GM12878 (cell line): ENCODE results near the gene GRIK4. TPM values are rescaled to one million over a fixed set of nuclear protein-coding genes. Genes with fewer than 3 reads are reported as not detected.

Source experiments
- ATAC-seq: fragments of 200-7000 bp; cut with Tn5 transposase; 3 replicates; pipeline ENCODE4 v1.9.1; 2020; ENCODE audit warnings: mild to moderate bottlenecking, moderate library complexity
- BruUV-seq: library from RNA; stranded (reverse); fragments of 400-500 nt; replicated peaks from 2 replicates; lab custom pipeline; 2021; lab: Mats Ljungman, UMichigan
- CTCF ChIA-PET: fragments of 300-600 bp; sonication (Branson Sonifier 250); formaldehyde crosslinking; extraction: SDS; loops from one replicate; lab custom pipeline; 2021; ENCODE audit warnings: inconsistent platforms; lab: Yijun Ruan, JAX
- POLR2A ChIA-PET: fragments of 350-600 bp; formaldehyde crosslinking; extraction: SDS; loops from one replicate; lab custom pipeline; 2021; ENCODE audit warnings: inconsistent platforms; lab: Charles Lee
- RAD21 ChIA-PET: fragments of 300-600 bp; sonication (Branson Sonifier 250); formaldehyde crosslinking; loops from one replicate; lab custom pipeline; 2023; ENCODE audit warnings: antibody characterized with exemption; ENCODE audit not compliant: unreplicated experiment; lab: Charles Lee
- SMC1A ChIA-PET: fragments of 300-600 bp; sonication (Branson Sonifier 250); formaldehyde crosslinking; loops from one replicate; lab custom pipeline; 2023; ENCODE audit not compliant: unreplicated experiment, uncharacterized antibody; lab: Charles Lee
- DNase-seq: peaks from one replicate; pipeline ENCODE4 v3.0.0-alpha.2; 2011; ENCODE audit warnings: low read depth, low spot score
- FAIRE-seq: peaks from 3 replicates; lab custom pipeline; 2011; peaks lifted over from hg19 to GRCh38; lab: Jason Lieb, UNC
- H2AFZ ChIP-seq: 2 replicates; pipeline ENCODE4 v1.6.0; 2011; ENCODE audit warnings: low read depth, low read length, control low read depth; ENCODE audit not compliant: control insufficient read depth
- H3K27ac ChIP-seq: 2 replicates; pipeline ENCODE4 v1.5.1; 2011; ENCODE audit warnings: control low read depth; ENCODE audit not compliant: control insufficient read depth, insufficient read depth
- H3K27me3 ChIP-seq, 2 experiments: replicated peaks in 1 of 2; 2 replicates each; pipeline versions ENCODE4 v1.6.0 to v1.6.1; 2011; ENCODE audit warnings: low read length in 1 of 2; ENCODE audit not compliant: control insufficient read depth in 2 of 2, insufficient read depth in 2 of 2
- H3K36me3 ChIP-seq, 2 experiments: 2 replicates each; pipeline ENCODE4 v1.5.1; 2011; ENCODE audit warnings: low read length in 1 of 2; ENCODE audit not compliant: control insufficient read depth in 2 of 2, insufficient read depth in 2 of 2
- H3K4me1 ChIP-seq: 2 replicates; pipeline ENCODE4 v1.6.1; 2011; ENCODE audit warnings: mild to moderate bottlenecking, low read length, moderate library complexity, mixed read lengths; ENCODE audit not compliant: control insufficient read depth, insufficient read depth
- H3K4me2 ChIP-seq: 2 replicates; pipeline ENCODE4 v1.6.0; 2011; ENCODE audit warnings: control low read depth; ENCODE audit not compliant: control insufficient read depth, insufficient read depth
- H3K4me3 ChIP-seq: fragments of 200-600 bp; sonication (generic); 2 replicates; pipeline ENCODE4 v1.5.1; 2016
- H3K79me2 ChIP-seq: 2 replicates; pipeline ENCODE4 v1.6.0; 2011; ENCODE audit warnings: low read length; ENCODE audit not compliant: control insufficient read depth, insufficient read depth
- H3K9ac ChIP-seq: 2 replicates; pipeline ENCODE4 v1.8.0; 2011; ENCODE audit warnings: low read length, control low read depth, mixed read lengths; ENCODE audit not compliant: control insufficient read depth, insufficient read depth
- H3K9me3 ChIP-seq: replicated peaks from 3 replicates; pipeline ENCODE4 v1.5.1; 2011; ENCODE audit warnings: mild to moderate bottlenecking, low read length; ENCODE audit not compliant: control insufficient read depth, insufficient read depth
- H4K20me1 ChIP-seq: 2 replicates; pipeline ENCODE4 v1.6.0; 2011; ENCODE audit not compliant: control insufficient read depth, insufficient read depth
- ATF3 ChIP-seq: IDR thresholded peaks from 2 replicates; pipeline ENCODE4 v1.6.1; 2011; ENCODE audit warnings: low read depth, mild to moderate bottlenecking, low read length, moderate library complexity, borderline replicate concordance; ENCODE audit errors: extremely low read depth
- BACH1 ChIP-seq: fragments of 450-650 bp; IDR thresholded peaks from 2 replicates; pipeline ENCODE4 v1.6.1; 2017; ENCODE audit warnings: mild to moderate bottlenecking, borderline replicate concordance
- CHD1 ChIP-seq: IDR thresholded peaks from 2 replicates; pipeline ENCODE4 v1.6.1; 2012; ENCODE audit warnings: low read depth, low read length, improper control_type of control experiment
- CHD2 ChIP-seq: IDR thresholded peaks from 2 replicates; pipeline ENCODE4 v1.6.1; 2011; ENCODE audit warnings: low read depth, low read length, improper control_type of control experiment, borderline replicate concordance
- CHD4 ChIP-seq: fragments of 200-600 bp; sonication (generic); IDR thresholded peaks from 2 replicates; pipeline ENCODE4 v1.6.1; 2016; ENCODE audit warnings: mild to moderate bottlenecking
- EGR1 ChIP-seq, 2 experiments: IDR thresholded peaks; 1 replicate in 1 of 2; 2 replicates in 1 of 2; pipeline ENCODE4 v1.6.1; 2011 to 2012; ENCODE audit warnings: low read depth in 2 of 2, low read length in 2 of 2, borderline replicate concordance in 1 of 2, mild to moderate bottlenecking in 1 of 2, moderate library complexity in 1 of 2
- EP300 ChIP-seq, 2 experiments: fragments of 150-350 bp in 1 of 2; IDR thresholded peaks; 2 replicates each; pipeline ENCODE4 v1.6.1; 2011 to 2012; ENCODE audit warnings: low read depth in 2 of 2, low read length in 2 of 2, borderline replicate concordance in 1 of 2, improper control_type of control experiment in 1 of 2, inconsistent platforms in 1 of 2; ENCODE audit not compliant: control insufficient read depth in 1 of 2
- IRF4 ChIP-seq: IDR thresholded peaks from 2 replicates; pipeline ENCODE4 v1.6.1; 2011; ENCODE audit warnings: low read depth, low read length
- IRF5 ChIP-seq: fragments of 450-650 bp; IDR thresholded peaks from 2 replicates; pipeline ENCODE4 v1.6.1; 2017; ENCODE audit warnings: borderline replicate concordance
- MAX ChIP-seq: IDR thresholded peaks from 2 replicates; pipeline ENCODE4 v1.6.1; 2012; ENCODE audit warnings: low read depth, low read length, improper control_type of control experiment
- MYC ChIP-seq: IDR thresholded peaks from 2 replicates; pipeline ENCODE4 v1.6.1; 2011; ENCODE audit warnings: mild to moderate bottlenecking, low read length, moderate library complexity, inconsistent platforms; ENCODE audit not compliant: insufficient read depth, insufficient replicate concordance, insufficient read length, severe bottlenecking
- NFYA ChIP-seq: IDR thresholded peaks from 2 replicates; pipeline ENCODE4 v1.6.1; 2011; ENCODE audit warnings: low read depth, mild to moderate bottlenecking, low read length, improper control_type of control experiment, borderline replicate concordance
- NR2C2 ChIP-seq: IDR thresholded peaks from 2 replicates; pipeline ENCODE4 v1.6.1; 2011; ENCODE audit warnings: borderline replicate concordance, low read depth; ENCODE audit not compliant: control insufficient read depth, insufficient read length
- RELA ChIP-seq: fragments of 450-650 bp; IDR thresholded peaks from 2 replicates; pipeline ENCODE4 v1.8.0; 2014; ENCODE audit warnings: borderline replicate concordance; ENCODE audit not compliant: partially characterized antibody
- SIX5 ChIP-seq: IDR thresholded peaks from 2 replicates; pipeline ENCODE4 v1.6.1; 2011; ENCODE audit warnings: mild to moderate bottlenecking, low read depth, low read length, moderate library complexity; ENCODE audit not compliant: severe bottlenecking
- TAF1 ChIP-seq: IDR thresholded peaks from 2 replicates; pipeline ENCODE4 v1.6.1; 2011; ENCODE audit warnings: mild to moderate bottlenecking, low read depth, low read length, borderline replicate concordance
- YY1 ChIP-seq: IDR thresholded peaks from 2 replicates; pipeline ENCODE4 v1.6.1; 2011; ENCODE audit warnings: low read depth, mild to moderate bottlenecking, low read length
- in situ Hi-C: fragments of 300-500 bp; cut with MboI; formaldehyde crosslinking; loops from 9 replicates; pipeline ENCODE4 v1.14.3; 2018; ENCODE audit warnings: mixed read lengths
- intact Hi-C: fragments of 100-400 bp; cut with micrococcal nuclease; formaldehyde crosslinking; loops from one replicate; pipeline ENCODE4 v1.14.2; 2022; ENCODE audit not compliant: unreplicated experiment
- polyA plus RNA-seq, 11 experiments: library from polyadenylated mRNA; depleted of rRNA in 4 of 11; unstranded in 6 of 11; stranded (reverse) in 5 of 11; fragments of >200 nt; fragmentation: Nextera tagmentation in 4 of 11; fragmentation: Illumina TruSeq in 1 of 11; extraction: Ambion mirVana in 4 of 11; extraction: Trizol in 1 of 11; gene quantifications; 1 replicate in 1 of 11; 2 replicates in 10 of 11; pipeline versions ENCODE4 v1.2.1 to v1.2.3, GENCODE V29; 2011 to 2016; ENCODE audit warnings: inconsistent platforms in 2 of 11, missing spikeins in 2 of 11, low read depth in 1 of 11
- total RNA-seq, 4 experiments: library from RNA; depleted of rRNA in 3 of 4; stranded (reverse); fragments of >200 nt in 3 of 4; fragmentation: Illumina TruSeq in 1 of 4; extraction: Trizol in 1 of 4; gene quantifications; 2 replicates each; pipeline versions ENCODE4 v1.2.1 to v1.2.3, GENCODE V29; 2013 to 2021
- TF ChIP-seq, protein P1 (sequence below): fragments of 450-650 bp; IDR thresholded peaks from 2 replicates; pipeline ENCODE4 v1.6.1; 2017; ENCODE audit warnings: low read depth, mild to moderate bottlenecking, moderate library complexity

The GRIK4 gene
- total and polyA plus RNA-seq, 10 of the 15 experiments (the other 5 are each of a cell fraction or from before 2014, with no cell fraction given): 0.33 to 3.6 (median 0.72) TPM

DNA sequence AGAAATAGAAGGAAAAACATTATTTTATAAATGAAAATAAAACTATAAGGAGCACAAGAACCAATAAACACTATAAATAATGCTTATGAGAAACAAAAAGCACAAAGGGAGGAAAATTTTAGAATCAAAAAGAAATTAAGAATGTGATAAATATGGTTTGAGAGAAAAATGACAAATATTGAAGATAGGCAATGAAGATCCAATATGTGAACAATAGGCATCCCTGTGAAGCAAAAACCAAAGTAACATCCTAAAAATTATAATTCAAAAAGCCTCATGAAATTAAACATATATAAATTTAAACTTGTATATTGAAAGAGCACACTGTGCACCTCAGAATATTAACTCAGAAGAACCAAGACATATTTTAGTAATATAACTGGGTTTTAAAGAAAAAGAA, 216.2 kb downstream of the GRIK4 start:
- no peak for TF ChIP-seq YY1
- no peak for TF ChIP-seq CHD1
- TF ChIP-seq NR2C2: no peak
- TF ChIP-seq TAF1: no peak
- no peak for TF ChIP-seq NFYA
- no peak for TF ChIP-seq EP300 (IDR thresholded peaks at IDR 0.05; ENCODE audit: borderline replicate concordance in 1 of 2, control insufficient read depth in 1 of 2, low read depth in 2 of 2, low read length in 2 of 2)
- no peak for TF ChIP-seq ATF3
- TF ChIP-seq, protein P1, sequence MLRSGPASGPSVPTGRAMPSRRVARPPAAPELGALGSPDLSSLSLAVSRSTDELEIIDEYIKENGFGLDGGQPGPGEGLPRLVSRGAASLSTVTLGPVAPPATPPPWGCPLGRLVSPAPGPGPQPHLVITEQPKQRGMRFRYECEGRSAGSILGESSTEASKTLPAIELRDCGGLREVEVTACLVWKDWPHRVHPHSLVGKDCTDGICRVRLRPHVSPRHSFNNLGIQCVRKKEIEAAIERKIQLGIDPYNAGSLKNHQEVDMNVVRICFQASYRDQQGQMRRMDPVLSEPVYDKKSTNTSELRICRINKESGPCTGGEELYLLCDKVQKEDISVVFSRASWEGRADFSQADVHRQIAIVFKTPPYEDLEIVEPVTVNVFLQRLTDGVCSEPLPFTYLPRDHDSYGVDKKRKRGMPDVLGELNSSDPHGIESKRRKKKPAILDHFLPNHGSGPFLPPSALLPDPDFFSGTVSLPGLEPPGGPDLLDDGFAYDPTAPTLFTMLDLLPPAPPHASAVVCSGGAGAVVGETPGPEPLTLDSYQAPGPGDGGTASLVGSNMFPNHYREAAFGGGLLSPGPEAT: no peak
- TF ChIP-seq RELA: no peak
- TF ChIP-seq MYC: no peak
- no peak for TF ChIP-seq IRF5
- TF ChIP-seq EGR1 (IDR thresholded peaks at IDR 0.05; ENCODE audit: borderline replicate concordance in 1 of 2, low read depth in 2 of 2, low read length in 2 of 2): no peak
- no peak for TF ChIP-seq IRF4
- no peak for TF ChIP-seq SIX5
- no peak for TF ChIP-seq MAX
- no peak for TF ChIP-seq BACH1
- TF ChIP-seq CHD2: no peak
- TF ChIP-seq CHD4: no peak
- Histone ChIP-seq H3K36me3 (no peaks in the 10 kb centered on the region; a peak in 1 of 4 replicates), H3K4me2 (no peak overlapping the region), H4K20me1 (no peaks in the 10 kb centered on the region), H3K79me2 (no peaks in the 10 kb centered on the region), H3K27ac (no peak overlapping the region), H3K27me3 (no peaks in the 10 kb centered on the region), H3K9ac (no peak overlapping the region), H3K4me1 (no peaks in the 10 kb centered on the region), H2AFZ (no peak overlapping the region), H3K9me3 (no peaks in the 10 kb centered on the region; the same call in 1 of the 3 replicates), H3K4me3 (no peak overlapping the region)
- DNase-seq: no peak
- intact Hi-C loops: no loop called here
- ChIA-PET POLR2A (no interaction called here), RAD21 (no interaction called here), CTCF (interaction anchor here (0.6 to 1.2 kb wide), 3 partner anchors 13 to 296 kb away, joined by 3 read pairs; no protein-coding TSS in a partner anchor), SMC1A (interaction anchor here (0.6 kb wide), 1 partner anchor 8 kb away, joined by 3 read pairs; no protein-coding TSS in a partner anchor)
- no peak for FAIRE-seq
- no peak for ATAC-seq
- no TSS peak for BruUV-seq
- in situ Hi-C loops: no loop called here
